H1 (cell line): ENCODE results near the gene PRSS8. TPM values are rescaled to one million over a fixed set of nuclear protein-coding genes. Genes with fewer than 3 reads are reported as not detected.

ENCODE experiments used
- CTCF ChIA-PET: fragments of 300-600 bp; sonication (Branson Sonifier 250); formaldehyde crosslinking; loops from one replicate; lab custom pipeline; 2021; ENCODE audit not compliant: partially characterized antibody; lab: Charles Lee
- POLR2A ChIA-PET: fragments of 300-600 bp; sonication (Branson Sonifier 250); formaldehyde crosslinking; loops from one replicate; lab custom pipeline; 2021; ENCODE audit warnings: inconsistent platforms; ENCODE audit not compliant: partially characterized antibody; lab: Charles Lee
- DNase-seq, 2 experiments: peaks; one replicate each; pipeline versions ENCODE4 v3.0.0 to v3.0.0-alpha.2; 2010 to 2022; ENCODE audit warnings: low spot score in 2 of 2, low read depth in 1 of 2, mixed read lengths in 1 of 2
- FAIRE-seq: peaks from 2 replicates; lab custom pipeline; 2011; peaks lifted over from hg19 to GRCh38; lab: Jason Lieb, UNC
- H2AFZ ChIP-seq: 2 replicates; pipeline ENCODE4 v1.8.1; 2012; ENCODE audit warnings: low read length, inconsistent platforms
- H2AK5ac ChIP-seq: 2 replicates; pipeline ENCODE4 v1.6.1; 2013; ENCODE audit warnings: low read depth, low read length
- H2BK120ac ChIP-seq: replicated peaks from 2 replicates; pipeline ENCODE3; 2013; ENCODE audit warnings: low read depth, low read length, inconsistent platforms
- H2BK12ac ChIP-seq: 2 replicates; pipeline ENCODE4 v1.6.1; 2013; ENCODE audit warnings: low read depth, low read length
- H2BK15ac ChIP-seq: 2 replicates; pipeline ENCODE4 v1.6.1; 2013; ENCODE audit warnings: low read length
- H2BK20ac ChIP-seq: 2 replicates; pipeline ENCODE4 v1.6.1; 2013; ENCODE audit warnings: low read length
- H2BK5ac ChIP-seq: 2 replicates; pipeline ENCODE4 v1.6.1; 2013; ENCODE audit warnings: low read depth, low read length
- H3K14ac ChIP-seq: 2 replicates; pipeline ENCODE4 v1.6.1; 2013; ENCODE audit warnings: inconsistent platforms; ENCODE audit not compliant: insufficient read length
- H3K18ac ChIP-seq: 2 replicates; pipeline ENCODE4 v1.6.1; 2013; ENCODE audit warnings: low read length; ENCODE audit errors: extremely low read depth
- H3K23ac ChIP-seq: 2 replicates; pipeline ENCODE4 v1.6.1; 2013; ENCODE audit warnings: inconsistent platforms; ENCODE audit not compliant: insufficient read length
- H3K23me2 ChIP-seq: 2 replicates; pipeline ENCODE4 v1.6.1; 2013; ENCODE audit warnings: low read depth, low read length
- H3K27ac ChIP-seq: 2 replicates; pipeline ENCODE4 v1.6.1; 2011; ENCODE audit warnings: low read depth, low read length, inconsistent platforms
- H3K27me3 ChIP-seq, 4 experiments: replicated peaks in 1 of 4; 1 replicate in 1 of 4; 2 replicates in 3 of 4; pipeline versions ENCODE4 v1.6.1 to v1.8.1; 2011 to 2013; ENCODE audit warnings: low read length in 3 of 4, mild to moderate bottlenecking in 3 of 4, inconsistent platforms in 2 of 4, mixed read lengths in 2 of 4, moderate library complexity in 1 of 4; ENCODE audit not compliant: control insufficient read depth in 3 of 4, insufficient read depth in 3 of 4; ENCODE audit errors: extremely low read depth in 1 of 4
- H3K36me3 ChIP-seq, 4 experiments: 2 replicates each; pipeline versions ENCODE4 v1.6.1 to v1.8.1; 2011 to 2013; ENCODE audit warnings: mild to moderate bottlenecking in 4 of 4, low read length in 3 of 4, moderate library complexity in 2 of 4, control low read depth in 1 of 4, inconsistent platforms in 1 of 4; ENCODE audit not compliant: insufficient read depth in 4 of 4, control insufficient read depth in 2 of 4
- H3K4ac ChIP-seq: replicated peaks from 2 replicates; pipeline ENCODE3; 2013; ENCODE audit warnings: low read length, low read depth, mixed read lengths, inconsistent platforms; ENCODE audit not compliant: insufficient read length
- H3K4me1 ChIP-seq, 4 experiments: replicated peaks in 1 of 4; 1 replicate in 1 of 4; 2 replicates in 3 of 4; pipeline versions ENCODE4 v1.6.1 to v1.8.1; 2011 to 2013; ENCODE audit warnings: low read length in 3 of 4, inconsistent platforms in 2 of 4, mixed read lengths in 1 of 4; ENCODE audit not compliant: insufficient read depth in 4 of 4, control insufficient read depth in 3 of 4
- H3K4me2 ChIP-seq, 2 experiments: 2 replicates each; pipeline versions ENCODE4 v1.6.1 to v1.8.1; 2011 to 2013; ENCODE audit warnings: low read depth in 2 of 2, low read length in 2 of 2, control low read depth in 1 of 2, inconsistent platforms in 1 of 2, mild to moderate bottlenecking in 1 of 2; ENCODE audit not compliant: insufficient read depth in 1 of 2
- H3K4me3 ChIP-seq, 4 experiments: fragments of 200-600, 300-600 bp in 1 of 4; sonication (generic), shearing (Covaris generic), sonication (Bioruptor Twin) in 1 of 4; 2 replicates each; pipeline versions ENCODE4 v1.5.1 to v1.8.1; 2011 to 2016; ENCODE audit warnings: low read length in 4 of 4, low read depth in 3 of 4, control low read depth in 2 of 4, inconsistent platforms in 2 of 4, mild to moderate bottlenecking in 2 of 4, mixed read lengths in 1 of 4, moderate library complexity in 1 of 4; ENCODE audit not compliant: insufficient read depth in 2 of 4; ENCODE audit errors: extremely low read depth in 1 of 4
- H3K56ac ChIP-seq: replicated peaks from 2 replicates; pipeline ENCODE3; 2013; ENCODE audit warnings: low read depth, mild to moderate bottlenecking, mixed read lengths, low read length, inconsistent platforms; ENCODE audit not compliant: insufficient read length
- H3K79me1 ChIP-seq: 2 replicates; pipeline ENCODE4 v1.6.1; 2013; ENCODE audit warnings: low read depth, low read length, control low read depth
- H3K79me2 ChIP-seq, 2 experiments: 2 replicates each; pipeline versions ENCODE4 v1.6.1 to v1.8.1; 2012 to 2013; ENCODE audit warnings: low read length in 2 of 2, mild to moderate bottlenecking in 2 of 2, inconsistent platforms in 1 of 2; ENCODE audit not compliant: insufficient read depth in 2 of 2, control insufficient read depth in 1 of 2
- H3K9ac ChIP-seq, 4 experiments: replicated peaks in 1 of 4; 1 replicate in 1 of 4; 2 replicates in 3 of 4; pipeline versions ENCODE4 v1.6.1 to v1.8.1; 2011 to 2013; ENCODE audit warnings: low read depth in 3 of 4, low read length in 3 of 4, control low read depth in 2 of 4, mild to moderate bottlenecking in 2 of 4, moderate library complexity in 2 of 4, inconsistent platforms in 1 of 4; ENCODE audit errors: extremely low read depth in 1 of 4
- H3K9me3 ChIP-seq, 2 experiments: 2 replicates each; pipeline versions ENCODE4 v1.6.1 to v1.8.1; 2012 to 2013; ENCODE audit warnings: mild to moderate bottlenecking in 2 of 2, moderate library complexity in 2 of 2, control low read depth in 1 of 2, inconsistent platforms in 1 of 2, low read depth in 1 of 2, low read length in 1 of 2, mixed read lengths in 1 of 2; ENCODE audit not compliant: insufficient read depth in 2 of 2
- H4K20me1 ChIP-seq, 2 experiments: replicated peaks in 1 of 2; 2 replicates each; pipeline versions ENCODE3 to v1.8.1; 2011 to 2013; ENCODE audit warnings: inconsistent platforms in 2 of 2, low read length in 2 of 2, mild to moderate bottlenecking in 1 of 2; ENCODE audit not compliant: insufficient read depth in 2 of 2, control insufficient read depth in 1 of 2
- H4K5ac ChIP-seq: 2 replicates; pipeline ENCODE4 v1.6.1; 2013; ENCODE audit warnings: low read length, low read depth, mixed read lengths, inconsistent platforms; ENCODE audit not compliant: insufficient read length
- H4K8ac ChIP-seq: 2 replicates; pipeline ENCODE4 v1.8.0; 2013; ENCODE audit warnings: mild to moderate bottlenecking, moderate library complexity, low read length, inconsistent platforms; ENCODE audit not compliant: insufficient read depth; ENCODE audit errors: extremely low read depth
- H4K91ac ChIP-seq: replicated peaks from 2 replicates; pipeline ENCODE3; 2013; ENCODE audit warnings: low read length, mixed read lengths, inconsistent platforms; ENCODE audit not compliant: insufficient read length
- CREB1 ChIP-seq: IDR thresholded peaks from 2 replicates; pipeline ENCODE4 v1.6.1; 2012; ENCODE audit warnings: inconsistent platforms
- E2F6 ChIP-seq: IDR thresholded peaks from 2 replicates; pipeline ENCODE4 v1.6.1; 2012; ENCODE audit warnings: inconsistent platforms
- EP300 ChIP-seq, 2 experiments: IDR thresholded peaks; 1 replicate in 1 of 2; 2 replicates in 1 of 2; pipeline ENCODE4 v1.6.1; 2011 to 2012; ENCODE audit warnings: low read depth in 2 of 2, low read length in 2 of 2, mild to moderate bottlenecking in 2 of 2, borderline replicate concordance in 1 of 2, inconsistent platforms in 1 of 2, moderate library complexity in 1 of 2
- FOSL1 ChIP-seq: IDR thresholded peaks from 2 replicates; pipeline ENCODE4 v1.6.1; 2011; ENCODE audit warnings: mild to moderate bottlenecking, low read depth, low read length, moderate library complexity; ENCODE audit not compliant: insufficient read depth
- HDAC2 ChIP-seq, 2 experiments: fragments of 300-600 bp in 1 of 2; sonication (generic) in 1 of 2; IDR thresholded peaks; 2 replicates each; pipeline ENCODE4 v1.6.1; 2011 to 2012; ENCODE audit warnings: low read depth in 2 of 2, low read length in 2 of 2, mild to moderate bottlenecking in 2 of 2, moderate library complexity in 2 of 2, borderline replicate concordance in 1 of 2, inconsistent platforms in 1 of 2
- JUND ChIP-seq: IDR thresholded peaks from 2 replicates; pipeline ENCODE4 v1.6.1; 2011; ENCODE audit warnings: mild to moderate bottlenecking, improper control_type of control experiment, low read length
- MAX ChIP-seq: IDR thresholded peaks from 2 replicates; pipeline ENCODE4 v1.6.1; 2012; ENCODE audit warnings: inconsistent platforms
- PHF8 ChIP-seq: fragments of 200-600 bp; sonication (generic); conservative IDR thresholded peaks from 2 replicates; pipeline ENCODE4 v1.7.1; 2012; ENCODE audit warnings: low read depth, mild to moderate bottlenecking, inconsistent platforms, low read length, moderate library complexity
- RXRA ChIP-seq: IDR thresholded peaks from 2 replicates; pipeline ENCODE4 v1.6.1; 2011; ENCODE audit warnings: low read depth, mild to moderate bottlenecking, low read length, moderate library complexity; ENCODE audit not compliant: insufficient read depth
- WGBS, 2 experiments: shearing (Covaris generic) in 1 of 2; methylation state at CpG; one replicate each; pipeline versions ENCODE4 v1.1.6 to v1.1.7; 2013 to 2015; ENCODE audit warnings: low lambda C conversion rate in 2 of 2, mixed read lengths in 2 of 2, inconsistent platforms in 1 of 2, low coverage in 1 of 2, missing lambda C conversion rate in 1 of 2; ENCODE audit not compliant: insufficient replicate concordance in 2 of 2, insufficient coverage in 1 of 2, insufficient read length in 1 of 2; ENCODE audit errors: extremely low coverage in 1 of 2, missing lambda C conversion rate in 1 of 2; 5-methylcytosine and 5-hydroxymethylcytosine counted together
- polyA plus RNA-seq, 7 experiments: library from polyadenylated mRNA; depleted of rRNA in 3 of 7; stranded (reverse) in 5 of 7; unstranded in 2 of 7; fragments of >200 nt in 5 of 7; fragments of 200-250 nt in 2 of 7; gene quantifications; 1 replicate in 5 of 7; 2 replicates in 1 of 7; 4 replicates in 1 of 7; pipeline versions ENCODE4 v1.2.1 to v1.2.3, GENCODE V29; 2011 to 2013; ENCODE audit warnings: missing spikeins in 2 of 7, mixed read lengths in 2 of 7
- total RNA-seq: library from RNA; stranded (reverse); fragmentation: NEBNext Ultra II Directional; extraction: Animal tissue kit (Norgen Biotek cat#: 25700); gene quantifications from 2 replicates; pipeline ENCODE4 v1.2.1, GENCODE V29; 2021

The PRSS8 gene
- total and polyA plus RNA-seq, 2 of the 8 experiments (the other 6 are each of a cell fraction or from before 2014, with no cell fraction given): 87.7 to 273 TPM

- POLR2A ChIA-PET: interaction anchor here (0.6 to 29.9 kb wide), 4 partner anchors 9 to 153 kb away, joined by 3 to 713 read pairs (median 8); partner anchors contain the start of genes KAT8, PRSS36 and PRSS8
- TF ChIP-seq HDAC2 (IDR thresholded peaks at IDR 0.05; ENCODE audit: borderline replicate concordance in 1 of 2, low read depth in 2 of 2, low read length in 2 of 2): peak in 1 of 2 experiments; percentile 93; a peak in 2 of 4 replicates
- TF ChIP-seq CREB1: peak; percentile 88
- TF ChIP-seq PHF8: peak; percentile 56
- TF ChIP-seq RXRA: no peak
- peak; percentile 47; the same call in 1 of the 2 replicates for TF ChIP-seq MAX
- TF ChIP-seq EP300 (IDR thresholded peaks at IDR 0.05; ENCODE audit: borderline replicate concordance in 1 of 2, low read depth in 2 of 2, low read length in 2 of 2): no peak
- no peak for TF ChIP-seq FOSL1
- 0 out of 2 replicates have a peak, but pooled peaks have one; percentile 14 for TF ChIP-seq E2F6
- no peak for TF ChIP-seq JUND
Observed at GRCh38 chr16:31108035-31108793, 27.3 kb downstream of the PRSS8 start, which contains the start of gene BCKDK. BCKDK (plus strand) TSS chr16:31108386; CDS start chr16:31109224, 838 bp downstream.

More at GRCh38 chr16:31108035-31108793, 27.3 kb downstream of the PRSS8 start, which contains the start of gene BCKDK:
- H3K27me3 ChIP-seq: no peaks in the 10 kb centered on the region
- H3K56ac ChIP-seq: peak within 1 kb of the TSS; percentile 49
- H3K9me3 ChIP-seq: no peaks in the 10 kb centered on the region
- H2BK15ac ChIP-seq: peak within 1 kb of the TSS; percentile 67; the same call in 1 of the 2 replicates
- peak within 1 kb of the TSS; percentile 60 to 77 for H3K4me2 ChIP-seq
- H4K20me1 ChIP-seq: no peaks in the 10 kb centered on the region
- H2BK12ac ChIP-seq: peak within 1 kb of the TSS; percentile 23; the same call in 1 of the 2 replicates
- H2BK5ac ChIP-seq: no peak within 1 kb of the TSS; the same call in 1 of the 2 replicates
- no peak within 1 kb of the TSS for H4K91ac ChIP-seq
- H3K14ac ChIP-seq: no peak within 1 kb of the TSS
- H3K4me3 ChIP-seq: peak within 1 kb of the TSS; percentile 61 to 87 (median 70)
- no peak within 1 kb of the TSS for H2BK120ac ChIP-seq
- H3K79me2 ChIP-seq: no peaks in the 10 kb centered on the region
- H2AFZ ChIP-seq: peak within 1 kb of the TSS; percentile 70
- H3K4ac ChIP-seq: no peak within 1 kb of the TSS
- peak within 1 kb of the TSS in 3 of 4 experiments; percentile 42 to 62 (median 45); a peak in 3 of 7 replicates for H3K9ac ChIP-seq
- CTCF ChIA-PET: interaction anchor here (1.0 to 3.1 kb wide), 5 partner anchors 9 to 38 kb away, joined by 3 to 8 read pairs (median 3); partner anchors contain the start of gene KAT8
- peaks cover 8% of the 10 kb centered on the region for H3K23me2 ChIP-seq
- peaks cover 2 to 18% (median 12%) of the 10 kb centered on the region in 4 experiments; a peak in 5 of 8 replicates for H3K36me3 ChIP-seq
- WGBS, 2 experiments: 4% methylated on average over 41 of the region's 68 CpGs; no CpG with 5 or more reads in 1 of the 2 experiments
- peaks cover 0 to 5% (median 2%) of the 10 kb centered on the region in 4 experiments; a peak in 1 of 7 replicates for H3K4me1 ChIP-seq
- H3K23ac ChIP-seq: no peak within 1 kb of the TSS
- no peak within 1 kb of the TSS for H3K27ac ChIP-seq
- H2BK20ac ChIP-seq: no peak within 1 kb of the TSS
- peak within 1 kb of the TSS; percentile 25 for H3K18ac ChIP-seq
- H4K5ac ChIP-seq: peak within 1 kb of the TSS; percentile 62
- no peak within 1 kb of the TSS; the same call in 1 of the 2 replicates for H2AK5ac ChIP-seq
- H3K79me1 ChIP-seq: no peaks in the 10 kb centered on the region; the same call in 1 of the 2 replicates
- FAIRE-seq (no peak), DNase-seq (peak in 1 of 2 experiments; percentile 85)
- H4K8ac ChIP-seq: peak within 1 kb of the TSS; percentile 28
